Measurements from ENCODE around the gene SPNS2.

Gene SPNS2, protein sequence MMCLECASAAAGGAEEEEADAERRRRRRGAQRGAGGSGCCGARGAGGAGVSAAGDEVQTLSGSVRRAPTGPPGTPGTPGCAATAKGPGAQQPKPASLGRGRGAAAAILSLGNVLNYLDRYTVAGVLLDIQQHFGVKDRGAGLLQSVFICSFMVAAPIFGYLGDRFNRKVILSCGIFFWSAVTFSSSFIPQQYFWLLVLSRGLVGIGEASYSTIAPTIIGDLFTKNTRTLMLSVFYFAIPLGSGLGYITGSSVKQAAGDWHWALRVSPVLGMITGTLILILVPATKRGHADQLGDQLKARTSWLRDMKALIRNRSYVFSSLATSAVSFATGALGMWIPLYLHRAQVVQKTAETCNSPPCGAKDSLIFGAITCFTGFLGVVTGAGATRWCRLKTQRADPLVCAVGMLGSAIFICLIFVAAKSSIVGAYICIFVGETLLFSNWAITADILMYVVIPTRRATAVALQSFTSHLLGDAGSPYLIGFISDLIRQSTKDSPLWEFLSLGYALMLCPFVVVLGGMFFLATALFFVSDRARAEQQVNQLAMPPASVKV

DNA sequence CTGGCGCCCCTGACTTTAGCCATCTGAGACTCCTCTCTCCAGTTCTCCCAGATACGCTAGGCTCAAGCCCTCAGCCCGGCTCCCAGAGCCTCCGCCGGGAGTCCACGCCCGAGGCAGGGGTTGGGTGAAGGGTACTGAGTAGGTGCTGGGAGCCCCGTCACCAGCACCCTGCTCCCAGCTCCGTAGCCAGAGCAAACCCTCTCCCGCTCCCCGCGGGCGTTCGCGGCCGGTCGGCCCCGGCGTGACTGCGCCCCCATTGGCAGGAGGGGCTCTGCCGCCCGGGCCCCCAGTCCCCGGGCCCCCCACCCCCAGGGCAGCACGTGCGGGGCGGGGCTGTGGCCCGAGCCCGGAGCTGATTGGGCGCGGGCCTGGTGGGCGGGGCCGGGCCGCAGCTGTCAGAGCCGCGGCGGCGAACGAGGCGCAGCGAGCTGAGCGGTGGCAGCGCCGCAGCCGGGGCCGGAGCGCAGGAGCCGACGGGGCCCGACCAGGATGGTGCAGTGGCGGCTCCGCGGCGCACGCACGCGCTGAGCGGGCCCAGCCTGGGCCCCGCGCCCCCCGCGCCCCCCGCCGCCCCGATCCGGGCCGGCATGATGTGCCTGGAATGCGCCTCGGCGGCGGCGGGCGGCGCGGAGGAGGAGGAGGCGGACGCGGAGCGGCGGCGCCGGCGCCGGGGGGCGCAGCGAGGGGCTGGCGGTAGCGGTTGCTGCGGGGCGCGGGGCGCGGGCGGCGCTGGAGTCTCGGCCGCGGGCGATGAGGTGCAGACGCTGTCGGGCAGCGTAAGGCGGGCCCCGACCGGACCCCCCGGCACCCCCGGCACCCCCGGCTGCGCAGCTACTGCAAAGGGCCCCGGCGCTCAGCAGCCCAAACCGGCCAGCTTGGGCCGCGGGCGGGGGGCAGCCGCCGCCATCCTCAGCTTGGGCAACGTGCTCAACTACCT lies at the start of gene SPNS2:
Gene SPNS2, plus strand, starts transcription at position 421 of the 937 bp plus-strand sequence. Its CDS starts 167 bp downstream, at position 588.
- peak; percentile 48 to 58 for DNase-seq (ENCODE audit: low read depth in 2 of 2)

DNA sequence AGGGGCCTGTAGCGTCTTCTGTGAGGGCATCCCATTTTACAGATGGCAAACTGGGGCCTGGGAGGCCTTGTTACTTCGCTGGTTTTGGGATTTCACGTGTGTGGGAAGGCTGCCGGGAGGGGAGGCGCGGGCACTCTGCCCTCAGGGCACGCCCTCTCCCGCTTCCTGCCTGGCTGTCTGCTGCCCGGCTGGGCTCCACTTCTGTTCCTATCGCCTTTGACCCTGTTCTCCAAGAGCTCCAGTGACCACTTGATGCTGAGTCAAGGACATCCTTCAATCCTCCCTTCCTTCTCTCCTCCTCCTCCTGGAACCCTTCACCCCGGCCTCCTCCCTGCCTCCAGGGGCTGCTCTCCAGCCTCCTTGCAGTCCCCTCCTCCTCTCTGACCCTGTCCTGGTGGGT lies 48.9 kb upstream of the SPNS2 start:
- DNase-seq (ENCODE audit: low read depth in 2 of 2), result no peak

- DNase-seq (ENCODE audit: low read depth in 2 of 2), result no peak
Measured at GRCh38 chr17:4450710-4451316, 47.9 kb upstream of the SPNS2 start.

DNA sequence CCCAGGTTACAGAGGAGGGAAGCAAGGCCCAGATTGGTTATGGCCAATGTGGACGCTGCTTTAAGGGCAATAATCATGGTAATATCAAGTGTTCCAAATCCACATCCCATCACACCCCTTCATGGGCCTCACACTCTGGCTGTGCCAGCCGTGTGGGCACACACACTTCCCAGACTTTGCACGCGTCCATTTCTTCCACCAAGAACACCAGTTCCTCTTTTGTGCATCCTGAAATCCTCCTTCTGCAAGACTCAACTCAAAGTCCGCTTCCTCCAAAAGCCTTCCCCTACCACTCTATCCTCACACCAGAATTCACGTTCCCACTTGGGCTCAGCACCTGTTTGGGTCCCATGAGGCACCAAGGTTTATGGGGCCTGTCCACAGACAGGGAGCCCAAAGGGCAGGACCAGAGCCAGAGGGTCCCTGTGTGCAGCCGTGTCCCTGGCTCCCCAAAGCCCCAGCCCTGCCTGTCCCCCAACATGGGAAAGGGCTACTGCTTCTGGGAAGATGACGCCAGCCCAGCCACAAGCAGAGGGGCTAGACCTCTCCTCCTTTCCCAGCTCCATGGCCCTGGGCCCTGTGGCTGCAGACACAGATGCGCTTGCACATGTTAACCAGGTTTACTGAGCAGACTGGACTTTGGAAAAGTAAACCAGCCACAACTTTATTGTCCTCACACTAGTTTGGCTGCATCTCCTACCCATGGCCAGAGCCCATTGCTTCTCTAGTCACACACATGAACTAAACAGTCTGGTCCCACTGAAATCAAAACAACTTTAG lies 44.7 kb upstream of the SPNS2 start:
- no peak for DNase-seq (ENCODE audit: low read depth in 2 of 2)

- DNase-seq (ENCODE audit: low read depth in 2 of 2), result no peak
Measured at GRCh38 chr17:4460661-4461060, 38.0 kb upstream of the SPNS2 start.

DNA sequence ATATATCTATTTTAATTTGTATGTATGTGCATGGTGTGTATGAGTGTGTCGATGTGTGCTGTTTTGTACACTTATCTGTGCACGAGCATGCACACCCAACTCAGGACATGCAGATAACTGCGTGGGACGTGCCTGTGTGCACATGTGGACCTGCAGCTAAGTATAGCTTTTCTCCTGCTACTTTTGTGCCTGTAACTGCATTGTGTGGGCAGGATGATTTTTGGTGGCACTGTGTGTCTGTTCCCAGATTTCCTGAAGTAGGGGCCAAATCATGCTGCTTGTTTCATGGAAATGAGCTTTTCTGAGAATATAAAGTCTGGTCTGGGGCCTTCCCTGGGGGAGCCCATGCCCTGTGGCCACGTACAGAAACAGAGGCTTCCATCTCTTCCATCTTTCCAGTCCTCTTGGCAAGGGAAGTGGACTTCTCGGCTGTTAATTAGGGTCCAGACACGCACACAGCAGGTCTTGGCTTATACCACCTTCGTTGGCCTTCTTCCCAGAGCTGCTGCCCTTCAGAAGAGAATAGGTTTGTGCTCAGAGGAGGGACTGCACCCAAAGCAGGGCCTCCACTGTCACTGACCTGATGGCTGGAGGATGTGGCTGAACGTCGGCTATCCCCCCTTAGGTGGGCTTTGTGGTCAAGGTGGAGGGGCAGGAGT lies 34.7 kb upstream of the SPNS2 start:
- DNase-seq (ENCODE audit: low read depth in 2 of 2), result no peak

- DNase-seq (ENCODE audit: low read depth in 2 of 2), result no peak
Measured at GRCh38 chr17:4465786-4466185, 32.9 kb upstream of the SPNS2 start.

- DNase-seq (ENCODE audit: low read depth in 2 of 2), result no peak
Measured at GRCh38 chr17:4467287-4467686, 31.4 kb upstream of the SPNS2 start.

- DNase-seq (ENCODE audit: low read depth in 2 of 2), result no peak
Measured at GRCh38 chr17:4469552-4469951, 29.1 kb upstream of the SPNS2 start.

GRCh38 chr17:4472286-4472685 lies 26.4 kb upstream of the SPNS2 start:
- DNase-seq (ENCODE audit: low read depth in 2 of 2), result no peak

DNA sequence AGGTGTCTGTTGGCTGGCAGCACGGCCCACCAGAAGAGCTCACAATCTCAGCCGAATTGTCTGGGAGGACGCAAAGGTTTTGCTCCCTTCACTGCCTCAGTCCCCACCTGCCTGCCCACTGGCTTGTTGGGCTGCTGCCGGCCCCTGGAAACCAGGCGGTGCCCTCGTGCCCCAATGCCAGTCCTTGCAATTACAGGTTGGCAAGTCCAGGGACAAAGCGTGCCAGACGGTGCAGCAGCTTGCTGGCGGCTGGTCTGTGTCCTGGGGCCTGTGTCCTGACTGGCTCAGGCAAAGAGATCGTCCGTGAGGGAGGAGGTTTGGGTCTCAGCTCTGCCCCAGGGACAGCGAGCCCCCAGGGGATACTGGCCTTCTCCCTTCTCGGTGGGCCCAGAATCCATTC lies 24.6 kb upstream of the SPNS2 start:
- DNase-seq (ENCODE audit: low read depth in 2 of 2), result no peak

DNA sequence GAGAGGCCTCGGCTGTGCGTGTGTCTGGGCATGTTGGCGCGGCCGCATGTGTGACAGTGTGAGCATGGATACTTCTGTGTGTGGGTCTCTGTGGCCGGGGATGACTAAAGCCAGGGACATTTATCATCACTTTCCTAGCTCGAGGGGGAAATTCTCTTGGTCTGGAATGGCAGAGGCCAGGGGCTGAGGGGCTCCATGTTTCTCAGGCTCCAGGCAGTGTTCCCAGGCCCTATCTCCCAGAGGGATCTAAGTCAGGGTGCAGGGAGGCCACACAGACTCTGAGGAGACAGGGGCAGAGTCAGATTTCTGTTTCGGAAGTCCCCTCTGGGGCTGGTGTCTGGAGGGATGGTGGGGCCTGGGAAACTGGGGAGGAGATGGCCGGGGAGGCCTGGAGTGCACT lies 23.7 kb upstream of the SPNS2 start:
- no peak for DNase-seq (ENCODE audit: low read depth in 2 of 2)

DNA sequence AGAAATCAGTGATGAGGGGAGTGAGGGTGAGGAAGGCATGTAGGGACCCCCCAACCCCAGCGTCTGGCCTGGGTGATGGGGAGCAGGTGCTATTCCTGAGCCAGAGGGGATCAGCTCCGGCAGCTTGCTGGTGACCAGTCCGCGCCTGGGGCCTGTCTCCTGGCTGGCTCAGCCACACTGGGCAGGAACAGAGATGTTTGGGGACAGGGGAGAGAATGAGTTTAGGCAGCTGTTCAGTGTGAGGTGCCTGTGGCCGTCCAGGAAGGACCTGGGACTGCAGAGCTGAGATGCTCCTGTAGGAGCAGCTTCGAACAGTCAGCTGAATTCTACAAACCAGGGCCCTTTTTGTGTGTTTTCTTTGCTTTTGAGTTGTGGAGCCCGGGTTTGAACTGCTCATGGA lies 23.2 kb upstream of the SPNS2 start:
- DNase-seq (ENCODE audit: low read depth in 2 of 2), result no peak

DNA sequence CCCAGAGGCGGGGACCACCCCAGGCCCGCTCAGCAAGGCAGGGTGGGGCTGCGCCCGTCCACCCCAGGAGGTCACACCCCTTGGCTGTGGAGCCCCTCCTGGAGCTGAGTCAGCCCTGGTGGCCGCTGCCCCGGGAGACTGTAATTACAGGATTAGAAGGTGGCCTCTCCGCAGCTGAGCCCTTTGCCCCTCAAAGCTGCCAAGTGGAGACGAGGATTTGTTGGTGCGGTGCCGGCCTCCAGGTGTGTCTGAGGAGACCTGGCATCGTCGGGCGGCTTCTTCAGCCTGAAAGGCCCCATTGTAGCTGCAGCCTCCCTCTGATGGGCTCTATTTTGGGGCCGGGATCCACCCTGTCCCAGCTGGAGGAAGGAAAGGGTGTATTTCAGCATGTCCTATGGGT lies 22.7 kb upstream of the SPNS2 start:
- no peak for DNase-seq (ENCODE audit: low read depth in 2 of 2)

- DNase-seq (ENCODE audit: low read depth in 2 of 2), result no peak
Measured at GRCh38 chr17:4476511-4477070, 22.1 kb upstream of the SPNS2 start.

GRCh38 chr17:4477255-4477791 lies 21.4 kb upstream of the SPNS2 start:
- DNase-seq (ENCODE audit: low read depth in 2 of 2), result no peak

- no peak for DNase-seq (ENCODE audit: low read depth in 2 of 2)
Measured at GRCh38 chr17:4478318-4478830, 20.3 kb upstream of the SPNS2 start.

DNA sequence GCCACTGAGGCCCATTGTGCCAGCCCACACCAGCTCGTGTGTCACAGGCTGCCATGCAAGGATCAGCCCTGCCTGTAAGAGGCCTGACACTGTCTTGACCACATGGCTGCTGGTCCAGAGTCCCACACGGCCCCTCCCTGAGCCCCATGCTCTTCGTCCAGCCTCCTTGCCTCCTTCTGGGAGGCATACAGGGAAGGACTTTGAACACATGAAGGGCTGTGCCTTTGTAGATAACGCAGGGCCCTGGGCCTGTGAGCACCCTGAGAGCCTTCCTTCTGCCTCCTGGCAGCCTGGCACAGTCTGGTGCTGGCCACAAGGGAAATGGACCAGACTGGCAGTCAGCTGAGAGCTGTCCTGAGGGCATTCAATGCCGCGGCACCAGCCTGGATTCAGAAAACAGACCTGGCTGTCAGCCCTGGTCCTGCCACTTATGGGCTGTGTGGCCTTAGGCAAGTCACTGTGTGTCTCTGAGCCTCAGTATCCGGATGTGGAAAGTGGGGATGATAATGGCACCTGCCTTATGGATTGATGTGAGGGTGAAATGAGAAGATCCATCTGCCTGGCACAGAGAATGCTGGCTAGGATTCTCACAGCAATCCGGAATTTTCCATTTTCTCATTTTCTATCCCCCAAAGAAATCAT lies 19.2 kb upstream of the SPNS2 start:
- DNase-seq (ENCODE audit: low read depth in 2 of 2), result no peak

GRCh38 chr17:4479982-4480751 lies 18.5 kb upstream of the SPNS2 start:
- DNase-seq (ENCODE audit: low read depth in 2 of 2), result no peak

Measured in stimulated activated CD8-positive, alpha-beta memory T cell treated with anti-CD3 and anti-CD28 coated beads, Interleukin-2, amount 100 ng/mL, for 48 hours (primary cell).